ENCODE results near the gene PER3.

Gene PER3

DNA sequence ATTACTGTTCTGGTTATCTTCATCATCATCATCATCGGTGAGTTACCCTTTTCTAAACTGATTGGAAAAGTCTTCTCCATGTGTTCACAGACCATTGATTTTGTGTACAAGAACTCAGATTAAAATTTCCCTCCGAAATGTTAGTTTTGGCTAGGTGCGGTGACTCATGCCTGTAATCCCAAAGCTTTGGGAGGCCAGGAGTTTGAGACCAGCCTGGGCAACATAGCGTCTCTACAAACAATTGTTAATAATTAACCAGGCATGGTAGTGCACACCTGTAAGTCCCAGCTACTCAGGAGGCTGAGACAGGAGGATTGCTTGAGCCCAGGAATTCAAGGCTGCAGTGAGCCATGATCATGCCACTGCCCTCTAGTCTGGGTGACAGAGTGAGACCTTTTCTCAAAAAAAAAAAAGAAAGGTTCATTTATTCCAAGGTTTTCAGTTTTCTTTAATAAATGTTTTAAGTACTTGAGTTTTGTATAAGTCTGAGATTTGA is 5.9 kb upstream of the PER3 start:
- Histone ChIP-seq H3K4me2 (ENCODE audit: low read depth, low read length, poor library complexity, severe bottlenecking) (no peak overlapping the region), H3K36me3 (ENCODE audit: insufficient read depth, low read length) (peaks cover 32% of the 10 kb centered on the region; the same call in 1 of the 2 replicates), H3K9me2 (replicated peaks; ENCODE audit: low read depth, low read length) (no peaks in the 10 kb centered on the region), H3F3A (ENCODE audit: low read depth) (no peaks in the 10 kb centered on the region), H3K4me3 (ENCODE audit: low read length, poor library complexity, severe bottlenecking) (no peak overlapping the region), H4K20me1 (ENCODE audit: insufficient read depth, low read length, poor library complexity, severe bottlenecking) (no peaks in the 10 kb centered on the region), H3K9ac (ENCODE audit: low read depth, low read length, poor library complexity, severe bottlenecking) (no peak overlapping the region), H3K9me3 (ENCODE audit: insufficient read depth, low read depth, low read length) (no peaks in the 10 kb centered on the region), H2AFZ (ENCODE audit: low read length) (no peak overlapping the region), H3K27me3 (ENCODE audit: insufficient read depth, low read length, poor library complexity, severe bottlenecking) (no peaks in the 10 kb centered on the region), H3K79me2 (ENCODE audit: insufficient read depth, low read length) (peaks cover 26% of the 10 kb centered on the region), H3K4me1 (ENCODE audit: insufficient read depth, low read length, poor library complexity, severe bottlenecking) (no peaks in the 10 kb centered on the region)
- TF ChIP-seq, protein P1, sequence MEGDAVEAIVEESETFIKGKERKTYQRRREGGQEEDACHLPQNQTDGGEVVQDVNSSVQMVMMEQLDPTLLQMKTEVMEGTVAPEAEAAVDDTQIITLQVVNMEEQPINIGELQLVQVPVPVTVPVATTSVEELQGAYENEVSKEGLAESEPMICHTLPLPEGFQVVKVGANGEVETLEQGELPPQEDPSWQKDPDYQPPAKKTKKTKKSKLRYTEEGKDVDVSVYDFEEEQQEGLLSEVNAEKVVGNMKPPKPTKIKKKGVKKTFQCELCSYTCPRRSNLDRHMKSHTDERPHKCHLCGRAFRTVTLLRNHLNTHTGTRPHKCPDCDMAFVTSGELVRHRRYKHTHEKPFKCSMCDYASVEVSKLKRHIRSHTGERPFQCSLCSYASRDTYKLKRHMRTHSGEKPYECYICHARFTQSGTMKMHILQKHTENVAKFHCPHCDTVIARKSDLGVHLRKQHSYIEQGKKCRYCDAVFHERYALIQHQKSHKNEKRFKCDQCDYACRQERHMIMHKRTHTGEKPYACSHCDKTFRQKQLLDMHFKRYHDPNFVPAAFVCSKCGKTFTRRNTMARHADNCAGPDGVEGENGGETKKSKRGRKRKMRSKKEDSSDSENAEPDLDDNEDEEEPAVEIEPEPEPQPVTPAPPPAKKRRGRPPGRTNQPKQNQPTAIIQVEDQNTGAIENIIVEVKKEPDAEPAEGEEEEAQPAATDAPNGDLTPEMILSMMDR (conservative IDR thresholded peaks at IDR 0.05; ENCODE audit: low read length): no peak
- TF ChIP-seq EZH2phosphoT487 (IDR thresholded peaks at IDR 0.05; ENCODE audit: borderline replicate concordance): no peak

DNA sequence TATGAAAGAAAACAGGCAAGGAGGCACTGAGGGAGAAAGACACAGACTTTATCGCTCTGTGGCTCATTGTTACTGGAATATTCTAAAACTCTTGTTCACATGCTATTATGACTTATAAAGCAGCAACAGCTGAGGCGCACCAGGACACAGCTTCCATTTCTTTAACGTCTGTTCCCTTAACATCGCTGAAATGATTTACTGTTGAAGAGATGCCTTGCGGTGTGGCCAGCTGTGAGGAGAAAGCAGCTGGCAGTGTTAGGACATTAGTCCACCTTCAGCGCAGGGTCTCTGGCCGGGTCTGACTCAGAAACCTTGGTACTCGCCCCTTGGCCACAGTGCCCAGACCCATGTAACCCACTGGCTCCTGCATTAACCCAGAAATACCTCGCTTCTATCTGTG is 3.1 kb upstream of the PER3 start:
- Histone ChIP-seq H3K4me1 (ENCODE audit: insufficient read depth, low read length, poor library complexity, severe bottlenecking) (no peaks in the 10 kb centered on the region), H3K9me2 (replicated peaks; ENCODE audit: low read depth, low read length) (no peaks in the 10 kb centered on the region), H3K9me3 (ENCODE audit: insufficient read depth, low read depth, low read length) (no peaks in the 10 kb centered on the region), H4K20me1 (ENCODE audit: insufficient read depth, low read length, poor library complexity, severe bottlenecking) (no peaks in the 10 kb centered on the region), H3K4me2 (ENCODE audit: low read depth, low read length, poor library complexity, severe bottlenecking) (no peak overlapping the region), H2AFZ (ENCODE audit: low read length) (no peak overlapping the region), H3K9ac (ENCODE audit: low read depth, low read length, poor library complexity, severe bottlenecking) (no peak overlapping the region), H3F3A (ENCODE audit: low read depth) (no peaks in the 10 kb centered on the region), H3K36me3 (ENCODE audit: insufficient read depth, low read length) (peaks cover 32% of the 10 kb centered on the region; the same call in 1 of the 2 replicates), H3K27me3 (ENCODE audit: insufficient read depth, low read length, poor library complexity, severe bottlenecking) (no peaks in the 10 kb centered on the region), H3K4me3 (ENCODE audit: low read length, poor library complexity, severe bottlenecking) (no peak overlapping the region), H3K79me2 (ENCODE audit: insufficient read depth, low read length) (peaks cover 5% of the 10 kb centered on the region)
- TF ChIP-seq, protein P1 (conservative IDR thresholded peaks at IDR 0.05; ENCODE audit: low read length): no peak
- TF ChIP-seq EZH2phosphoT487 (IDR thresholded peaks at IDR 0.05; ENCODE audit: borderline replicate concordance): no peak

DNA sequence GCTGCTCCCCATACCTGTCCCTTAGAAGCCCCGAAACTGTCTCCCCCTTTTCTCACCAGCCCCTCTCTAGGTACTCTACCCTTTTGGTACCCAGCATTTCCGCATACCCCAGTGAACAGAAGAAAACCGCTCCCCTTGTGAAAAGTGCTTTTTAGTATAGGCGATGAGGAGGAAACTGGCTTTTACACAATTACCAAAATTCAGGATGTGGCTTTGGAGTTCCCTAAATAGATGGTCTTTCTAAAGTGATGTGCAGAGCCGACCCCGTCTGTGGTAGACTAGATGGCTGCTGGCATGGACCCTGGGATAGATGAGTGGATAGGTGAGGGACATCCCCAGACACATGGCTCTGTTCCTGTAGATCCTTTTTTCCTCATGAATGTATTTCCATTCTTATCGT is 2.6 kb upstream of the PER3 start:
- H2AFZ ChIP-seq (ENCODE audit: low read length): no peak overlapping the region
- no peaks in the 10 kb centered on the region for H3K4me1 ChIP-seq (ENCODE audit: insufficient read depth, low read length, poor library complexity, severe bottlenecking)
- no peak overlapping the region for H3K4me3 ChIP-seq (ENCODE audit: low read length, poor library complexity, severe bottlenecking)
- H4K20me1 ChIP-seq (ENCODE audit: insufficient read depth, low read length, poor library complexity, severe bottlenecking): no peaks in the 10 kb centered on the region
- H3K9ac ChIP-seq (ENCODE audit: low read depth, low read length, poor library complexity, severe bottlenecking): no peak overlapping the region
- no peaks in the 10 kb centered on the region for H3K9me2 ChIP-seq (replicated peaks; ENCODE audit: low read depth, low read length)
- no peaks in the 10 kb centered on the region for H3K27me3 ChIP-seq (ENCODE audit: insufficient read depth, low read length, poor library complexity, severe bottlenecking)
- no peaks in the 10 kb centered on the region for H3F3A ChIP-seq (ENCODE audit: low read depth)
- H3K4me2 ChIP-seq (ENCODE audit: low read depth, low read length, poor library complexity, severe bottlenecking): no peak overlapping the region
- no peaks in the 10 kb centered on the region for H3K9me3 ChIP-seq (ENCODE audit: insufficient read depth, low read depth, low read length)
- peaks cover 32% of the 10 kb centered on the region; the same call in 1 of the 2 replicates for H3K36me3 ChIP-seq (ENCODE audit: insufficient read depth, low read length)
- H3K79me2 ChIP-seq (ENCODE audit: insufficient read depth, low read length): no peaks in the 10 kb centered on the region
- TF ChIP-seq, protein P1 (conservative IDR thresholded peaks at IDR 0.05; ENCODE audit: low read length): no peak
- TF ChIP-seq EZH2phosphoT487 (IDR thresholded peaks at IDR 0.05; ENCODE audit: borderline replicate concordance): no peak
